HUES64 (cell line): ENCODE data around the gene ANTXR1.
"Not testable (repeated sequence)": the region's sequence is repeated elsewhere in the genome, so short reads cannot be mapped to it uniquely, and the experiment has no call there.

Experiments used
- H3K27ac ChIP-seq: 2 replicates; pipeline ENCODE4 v1.7.0; 2013; ENCODE audit warnings: low read depth, low read length, inconsistent platforms
- H3K27me3 ChIP-seq: 2 replicates; pipeline ENCODE4 v1.6.1; 2013; ENCODE audit warnings: mild to moderate bottlenecking, low read length; ENCODE audit not compliant: insufficient read depth
- H3K36me3 ChIP-seq: 2 replicates; pipeline ENCODE4 v1.6.1; 2013; ENCODE audit warnings: mild to moderate bottlenecking, low read length; ENCODE audit not compliant: insufficient read depth
- H3K4me1 ChIP-seq: 2 replicates; pipeline ENCODE4 v1.6.1; 2013; ENCODE audit warnings: mild to moderate bottlenecking, low read length, moderate library complexity; ENCODE audit not compliant: insufficient read depth
- H3K4me3 ChIP-seq: 2 replicates; pipeline ENCODE4 v1.5.1; 2013; ENCODE audit warnings: mild to moderate bottlenecking, low read length, moderate library complexity
- H3K9ac ChIP-seq: 2 replicates; pipeline ENCODE4 v1.6.1; 2013; ENCODE audit warnings: mild to moderate bottlenecking, low read depth, low read length
- H3K9me3 ChIP-seq: 2 replicates; pipeline ENCODE4 v1.6.1; 2013; ENCODE audit warnings: low read depth, low read length; ENCODE audit not compliant: insufficient read depth
- WGBS: fragments of 150-250, 120-280 bp; methylation state at CpG from one replicate; pipeline ENCODE4 v1.1.7; 2013; ENCODE audit warnings: missing lambda C conversion rate; 5-methylcytosine and 5-hydroxymethylcytosine counted together

ANTXR1 gene

DNA sequence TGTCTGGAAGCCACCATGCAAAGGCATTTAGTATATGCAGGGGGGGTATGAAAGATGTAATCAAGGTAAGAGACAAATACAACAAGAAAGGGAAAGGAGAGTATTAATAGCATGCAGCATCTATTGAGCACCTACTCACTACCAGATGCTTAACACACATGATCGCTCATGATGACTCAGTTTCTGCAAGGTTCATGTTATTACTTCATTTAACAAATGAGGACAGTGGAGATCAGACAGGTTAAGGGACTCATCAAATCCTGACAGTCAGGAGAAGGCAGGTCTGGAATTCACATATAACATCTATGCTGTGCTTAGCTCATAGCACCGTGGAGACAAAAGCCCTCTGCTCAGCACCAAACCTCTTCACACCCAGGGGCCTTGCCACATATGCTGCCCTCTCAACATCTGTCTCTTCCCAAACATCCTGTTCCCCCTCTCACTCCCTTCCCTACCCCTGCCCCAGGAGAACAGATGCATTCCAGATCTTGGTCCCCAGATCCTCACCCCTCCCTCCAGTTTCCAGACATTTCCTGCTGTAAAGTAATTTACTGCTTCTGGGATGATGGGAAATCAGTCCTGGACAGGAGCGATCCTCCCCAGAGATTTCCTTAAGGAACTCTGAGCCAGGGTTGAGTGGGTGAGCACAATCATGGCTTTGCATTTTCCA lies 155.3 kb downstream of the ANTXR1 start:
- WGBS: 94% methylated on average over 3 of the region's 3 CpGs
- Histone ChIP-seq H3K27ac (no peak overlapping the region), H3K9me3 (no peaks in the 10 kb centered on the region), H3K4me3 (no peak overlapping the region), H3K9ac (no peak overlapping the region), H3K36me3 (no peaks in the 10 kb centered on the region; the same call in 1 of the 2 replicates), H3K27me3 (no peaks in the 10 kb centered on the region), H3K4me1 (peaks cover 35% of the 10 kb centered on the region)

DNA sequence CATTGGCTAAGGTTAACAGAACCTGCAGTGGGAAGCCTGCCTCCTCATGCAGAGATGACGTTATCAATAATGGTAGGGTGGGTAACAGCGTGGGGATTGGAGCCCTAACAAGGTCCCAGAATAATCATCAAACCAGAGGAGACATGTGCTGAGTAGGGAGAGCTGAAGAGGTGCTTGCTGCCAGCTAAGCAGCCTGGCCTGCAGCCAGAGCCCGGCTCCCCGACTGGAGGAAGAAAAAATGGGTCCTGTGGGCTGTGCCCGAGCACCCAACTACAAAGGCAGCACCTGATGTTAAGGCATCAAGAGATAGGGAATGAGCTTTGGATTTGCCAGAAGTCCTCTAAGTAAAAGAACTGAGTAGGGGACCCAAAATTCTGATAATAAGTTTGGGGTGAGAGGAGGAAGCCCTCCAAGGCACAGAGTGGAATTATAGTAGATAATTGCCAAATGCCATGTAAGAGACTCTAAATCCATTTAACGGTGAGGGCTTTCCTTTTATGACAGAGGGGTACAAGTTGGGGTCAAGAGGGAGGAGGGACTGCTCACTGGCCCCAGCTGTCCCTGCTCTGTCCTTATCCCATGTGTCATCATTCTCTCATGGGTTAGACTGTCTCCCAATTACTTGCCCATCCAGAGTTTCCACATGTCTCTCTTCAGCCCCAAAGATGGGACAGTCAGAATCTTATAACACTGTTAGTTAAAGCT lies 156.1 kb downstream of the ANTXR1 start:
- H3K27ac ChIP-seq: no peak overlapping the region
- H3K9ac ChIP-seq: no peak overlapping the region
- no peak overlapping the region for H3K4me3 ChIP-seq
- 93% methylated on average over 6 of the region's 6 CpGs for WGBS
- H3K4me1 ChIP-seq: peaks cover 27% of the 10 kb centered on the region
- no peaks in the 10 kb centered on the region for H3K9me3 ChIP-seq
- no peaks in the 10 kb centered on the region for H3K27me3 ChIP-seq
- no peaks in the 10 kb centered on the region; the same call in 1 of the 2 replicates for H3K36me3 ChIP-seq

DNA sequence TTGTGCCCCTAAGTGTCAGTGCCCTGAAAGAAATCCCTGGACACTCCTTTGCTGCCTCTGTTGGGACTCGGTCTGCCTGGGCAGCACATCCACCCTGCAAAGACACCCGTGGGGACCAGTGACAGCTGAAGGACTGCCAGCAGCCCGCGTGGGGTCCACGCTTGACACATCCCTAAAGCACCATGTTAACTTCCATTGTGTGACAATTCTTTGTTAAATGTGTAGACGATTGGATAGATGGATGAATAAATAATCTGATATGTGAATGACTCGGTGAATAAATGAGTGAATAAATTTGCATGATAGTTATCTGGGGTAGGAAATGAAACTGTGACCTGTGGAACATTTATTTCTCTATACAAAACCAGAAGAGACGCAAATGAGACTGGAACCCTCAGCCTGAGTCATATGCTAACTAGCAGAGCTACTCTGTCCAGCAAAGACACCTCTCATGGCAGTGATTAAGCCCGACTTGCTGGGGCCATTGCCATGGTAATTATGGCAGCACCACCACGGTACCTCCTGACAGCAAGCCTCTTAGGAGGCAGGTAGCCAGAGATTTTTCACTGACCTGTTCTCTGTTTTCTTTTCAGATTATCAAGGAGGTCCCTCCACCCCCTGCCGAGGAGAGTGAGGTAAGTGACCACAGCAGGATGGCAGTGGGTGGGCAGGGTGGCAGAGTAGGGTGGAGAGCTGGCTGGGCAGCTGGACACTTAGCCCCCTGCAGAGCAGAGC lies 156.8 kb downstream of the ANTXR1 start:
- Histone ChIP-seq H3K4me3 (no peak overlapping the region), H3K36me3 (no peaks in the 10 kb centered on the region; the same call in 1 of the 2 replicates), H3K27me3 (no peaks in the 10 kb centered on the region), H3K9me3 (no peaks in the 10 kb centered on the region), H3K27ac (no peak overlapping the region), H3K4me1 (peaks cover 20% of the 10 kb centered on the region), H3K9ac (no peak overlapping the region)
- WGBS: 83% methylated on average over 11 of the region's 11 CpGs

DNA sequence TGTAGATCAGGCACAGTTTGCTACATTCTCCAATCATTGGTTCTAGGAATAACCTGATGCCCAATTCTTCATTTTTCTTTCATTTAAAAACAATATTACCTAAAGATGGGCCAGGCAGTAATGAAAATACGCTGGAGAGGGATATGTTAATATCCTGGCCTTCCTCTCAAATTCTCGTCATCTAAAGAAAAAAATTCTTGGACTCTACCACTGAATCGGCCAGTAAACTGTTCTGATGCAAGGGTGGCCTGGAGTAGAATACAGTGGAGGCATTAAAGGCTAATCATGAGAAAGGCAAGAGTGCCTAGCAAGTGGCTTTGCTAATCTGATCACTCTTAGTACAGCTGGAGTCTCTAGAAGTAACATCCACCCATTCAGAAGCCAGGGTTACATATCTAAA lies 157.7 kb downstream of the ANTXR1 start:
- peaks cover 15% of the 10 kb centered on the region; the same call in 1 of the 2 replicates for H3K4me1 ChIP-seq
- H3K4me3 ChIP-seq: no peak overlapping the region
- no peaks in the 10 kb centered on the region; the same call in 1 of the 2 replicates for H3K36me3 ChIP-seq
- no peaks in the 10 kb centered on the region for H3K27me3 ChIP-seq
- no peaks in the 10 kb centered on the region for H3K9me3 ChIP-seq
- no peak overlapping the region for H3K9ac ChIP-seq
- WGBS: 93% methylated on average over 3 of the region's 3 CpGs
- no peak overlapping the region for H3K27ac ChIP-seq

DNA sequence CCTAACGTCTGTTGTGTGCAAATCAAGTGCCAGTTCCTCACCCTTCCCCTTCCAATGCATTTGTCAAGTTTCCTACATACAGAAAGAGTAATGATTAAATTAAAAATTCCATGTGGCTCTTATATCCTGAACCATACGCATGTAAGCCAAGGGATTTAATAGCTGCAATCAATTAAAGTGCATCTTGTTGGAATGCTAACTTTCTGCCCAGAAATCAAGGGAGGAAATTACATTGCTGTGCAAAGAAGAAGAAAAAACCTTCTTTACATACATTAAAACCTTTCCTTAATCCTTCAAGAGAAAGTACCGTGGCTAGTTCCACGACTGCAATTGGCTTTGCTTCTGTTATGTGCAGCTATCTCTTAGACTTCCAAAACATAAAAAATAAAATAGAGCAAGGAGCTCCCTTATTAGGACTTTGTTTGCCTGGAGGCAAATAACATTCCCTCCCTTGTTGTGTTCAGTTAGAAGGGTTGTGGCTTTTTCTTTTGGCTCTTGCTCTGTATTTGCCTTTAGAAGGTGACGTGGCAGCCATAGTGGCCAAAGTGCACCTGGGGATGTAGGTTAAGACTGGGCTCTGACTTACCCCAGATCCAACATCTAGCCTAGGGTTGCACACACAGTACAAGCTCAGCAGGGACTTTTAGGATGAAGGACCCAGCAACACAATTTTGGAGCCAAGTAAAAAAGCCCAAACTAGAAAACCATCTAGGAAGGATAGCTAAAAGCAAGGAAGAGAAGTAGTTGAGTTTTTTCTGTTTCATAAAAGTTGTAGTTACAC lies 158.3 kb downstream of the ANTXR1 start:
- Histone ChIP-seq H3K9ac (no peak overlapping the region), H3K27me3 (no peaks in the 10 kb centered on the region), H3K4me1 (peaks cover 15% of the 10 kb centered on the region), H3K36me3 (no peaks in the 10 kb centered on the region; the same call in 1 of the 2 replicates), H3K27ac (no peak overlapping the region), H3K4me3 (no peak overlapping the region), H3K9me3 (no peaks in the 10 kb centered on the region)
- WGBS: 88% methylated on average over 5 of the region's 5 CpGs

DNA sequence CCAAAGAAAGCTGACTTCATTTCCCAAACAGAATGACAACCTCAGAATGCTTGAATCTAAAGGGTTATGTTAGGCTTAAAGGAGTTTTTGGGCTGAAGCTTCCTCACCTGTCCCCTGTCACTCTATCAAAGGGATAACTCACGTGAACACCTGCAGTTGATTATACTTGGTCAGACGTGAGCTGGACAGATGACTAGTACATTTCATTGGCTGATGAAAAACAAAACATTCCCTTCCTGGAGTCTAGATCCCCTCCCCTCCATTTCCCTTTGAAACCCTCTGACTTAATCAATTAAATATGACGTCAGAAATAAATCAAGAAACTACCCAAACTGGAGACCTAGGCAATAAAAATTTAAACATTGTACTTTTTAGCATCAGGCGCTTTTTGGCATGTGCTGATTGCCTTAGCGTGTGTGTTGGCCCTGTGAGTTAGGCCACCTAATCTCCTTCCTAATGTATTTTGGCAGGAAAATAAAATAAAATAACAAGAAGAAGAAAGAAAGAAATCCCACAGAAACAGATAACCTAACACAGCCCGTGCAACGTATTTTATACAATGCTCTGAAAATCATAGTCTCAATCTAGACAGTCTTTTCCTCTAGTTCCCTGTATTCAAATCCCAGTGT lies 159.0 kb downstream of the ANTXR1 start:
- no peak overlapping the region for H3K9ac ChIP-seq
- no peaks in the 10 kb centered on the region; the same call in 1 of the 2 replicates for H3K36me3 ChIP-seq
- no peak overlapping the region for H3K4me3 ChIP-seq
- WGBS: 93% methylated on average over 7 of the region's 7 CpGs
- no peaks in the 10 kb centered on the region for H3K27me3 ChIP-seq
- H3K27ac ChIP-seq: no peak overlapping the region
- H3K4me1 ChIP-seq: peaks cover 17% of the 10 kb centered on the region; the same call in 1 of the 2 replicates
- no peaks in the 10 kb centered on the region for H3K9me3 ChIP-seq

DNA sequence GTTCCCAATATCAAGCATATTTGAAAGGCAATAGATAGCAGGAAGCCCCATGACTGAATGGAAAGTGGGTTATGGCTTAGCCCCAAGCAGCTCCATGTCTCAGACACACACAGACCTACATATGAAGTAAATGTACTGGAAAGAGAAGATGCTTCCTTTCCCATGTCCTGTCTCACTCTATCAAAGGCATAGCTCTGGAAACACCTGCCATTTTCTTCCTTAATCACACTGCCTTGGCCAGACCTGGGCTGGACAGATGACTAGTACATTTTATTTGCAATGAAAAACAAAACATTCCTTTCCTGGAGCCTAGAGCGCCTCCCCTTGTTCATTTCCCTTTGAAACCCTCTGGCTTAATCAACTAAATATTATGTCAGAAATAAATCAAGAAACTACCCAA lies 160.7 kb downstream of the ANTXR1 start:
- WGBS: 100% methylated on average over 1 of the region's 1 CpG
- H3K4me3 ChIP-seq: no peak overlapping the region
- H3K9ac ChIP-seq: no peak overlapping the region

DNA sequence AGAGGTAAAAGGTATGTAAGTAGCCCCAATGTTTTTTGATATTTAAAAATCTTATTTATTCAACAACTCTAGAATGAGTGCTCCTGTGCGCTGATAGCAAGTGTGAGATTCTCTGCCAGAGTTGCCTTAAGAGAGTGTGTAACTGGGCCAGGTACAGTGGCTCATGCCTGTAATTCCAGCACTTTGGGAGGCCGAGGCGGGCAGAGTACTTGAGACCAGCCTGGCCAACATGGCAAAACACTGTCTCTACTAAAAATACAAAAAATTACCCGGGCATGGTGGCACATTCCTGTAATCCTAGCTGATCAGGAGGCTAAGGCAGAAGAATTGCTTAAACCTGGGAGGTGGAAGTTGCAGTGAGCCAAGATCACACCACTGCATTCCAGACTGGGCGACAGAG lies 161.2 kb downstream of the ANTXR1 start:
- H3K4me3 ChIP-seq, H3K9me3 ChIP-seq, H3K36me3 ChIP-seq, H3K27ac ChIP-seq, H3K27me3 ChIP-seq, H3K9ac ChIP-seq: not testable (repeated sequence)
- peaks cover 34% of the 10 kb centered on the region for H3K4me1 ChIP-seq
- WGBS: 96% methylated on average over 5 of the region's 5 CpGs

More for the DNA sequence above, 160.7 kb downstream of the ANTXR1 start:
- Histone ChIP-seq H3K27me3 (no peaks in the 10 kb centered on the region), H3K27ac (no peak overlapping the region), H3K9me3 (no peaks in the 10 kb centered on the region), H3K36me3 (no peaks in the 10 kb centered on the region), H3K4me1 (peaks cover 32% of the 10 kb centered on the region)

DNA sequence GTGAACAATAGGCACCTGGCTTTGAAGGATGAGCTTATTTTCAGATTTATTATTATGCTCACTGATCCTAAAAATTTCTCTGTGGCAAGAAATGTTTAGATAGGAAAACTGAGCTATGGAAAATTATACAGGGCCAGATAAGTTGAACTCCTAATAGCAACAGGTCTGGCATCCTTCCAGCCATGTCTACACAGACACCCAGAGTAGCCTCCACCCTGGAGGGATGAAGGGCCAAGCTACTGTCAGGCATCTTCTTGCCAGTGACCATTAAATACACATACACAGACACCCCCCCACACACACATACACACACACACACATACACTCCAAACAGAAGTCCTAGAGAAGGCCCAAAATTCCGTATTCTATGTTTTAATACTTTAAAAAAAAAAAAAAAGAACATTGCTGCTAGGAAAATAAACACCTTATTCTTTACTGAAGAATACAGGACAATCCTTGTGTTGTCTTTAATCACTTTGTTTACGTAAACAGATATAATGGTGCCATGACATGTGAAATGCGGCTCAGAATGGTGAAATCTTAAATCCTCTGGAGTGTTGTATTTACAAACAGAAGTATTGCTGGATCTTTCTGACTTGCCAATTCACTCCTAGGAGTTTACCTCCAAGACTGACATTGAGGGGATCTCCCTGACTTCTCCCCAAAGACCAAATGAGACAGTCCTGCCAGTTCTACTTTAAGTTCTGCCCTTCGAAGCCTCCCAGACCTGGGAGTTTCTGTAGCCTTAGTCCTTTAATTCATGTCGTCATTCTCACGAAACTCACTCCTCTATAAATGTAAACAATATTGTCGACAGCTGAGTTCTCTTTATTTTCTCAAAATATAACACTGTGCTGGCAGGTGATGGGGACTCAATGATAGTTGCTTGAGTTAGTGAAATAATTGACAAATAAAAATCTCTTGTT lies 163.1 kb downstream of the ANTXR1 start:
- H3K4me3 ChIP-seq: no peak overlapping the region
- no peak overlapping the region for H3K9ac ChIP-seq
- H3K36me3 ChIP-seq: no peaks in the 10 kb centered on the region
- H3K9me3 ChIP-seq: no peaks in the 10 kb centered on the region
- WGBS: 92% methylated on average over 6 of the region's 7 CpGs
- H3K27ac ChIP-seq: no peak overlapping the region
- peaks cover 24% of the 10 kb centered on the region for H3K4me1 ChIP-seq
- no peaks in the 10 kb centered on the region for H3K27me3 ChIP-seq
